ENCODE data around the gene GPR162.

DNA sequence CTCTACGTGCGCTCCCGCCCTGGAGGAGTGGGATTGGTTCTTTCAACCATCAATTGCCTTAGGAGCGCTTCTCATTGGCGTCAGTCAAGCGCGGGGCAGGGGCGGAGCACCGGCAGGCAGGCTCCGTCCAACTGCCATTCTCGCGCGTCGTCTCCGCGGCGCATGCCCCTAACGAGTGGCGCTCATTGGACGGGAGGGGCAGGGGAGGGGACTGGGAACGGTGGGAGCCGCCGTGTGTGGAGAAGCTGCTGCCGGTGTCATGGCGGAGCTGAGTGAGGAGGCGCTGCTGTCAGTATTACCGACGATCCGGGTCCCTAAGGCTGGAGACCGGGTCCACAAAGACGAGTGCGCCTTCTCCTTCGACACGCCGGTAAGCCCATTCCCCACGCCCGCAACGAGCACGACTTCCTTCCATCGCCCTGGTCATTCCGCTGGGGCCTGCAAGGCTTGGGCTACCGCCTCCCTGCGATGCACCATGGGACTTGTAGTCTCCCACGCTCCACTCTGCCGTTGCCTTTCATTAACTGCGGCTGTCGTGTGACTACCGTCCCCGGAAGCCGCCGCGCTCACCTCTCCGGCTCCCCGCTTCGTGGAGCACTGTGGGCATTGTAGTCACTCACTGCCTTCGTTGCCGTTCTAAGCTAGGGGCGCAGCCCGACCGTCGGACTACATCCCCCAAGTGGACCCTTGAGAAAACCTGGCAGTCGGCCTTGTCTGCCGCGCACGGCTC, 30.5 kb downstream of the GPR162 start, which contains the start of gene USP5:
- TF ChIP-seq, protein P1, sequence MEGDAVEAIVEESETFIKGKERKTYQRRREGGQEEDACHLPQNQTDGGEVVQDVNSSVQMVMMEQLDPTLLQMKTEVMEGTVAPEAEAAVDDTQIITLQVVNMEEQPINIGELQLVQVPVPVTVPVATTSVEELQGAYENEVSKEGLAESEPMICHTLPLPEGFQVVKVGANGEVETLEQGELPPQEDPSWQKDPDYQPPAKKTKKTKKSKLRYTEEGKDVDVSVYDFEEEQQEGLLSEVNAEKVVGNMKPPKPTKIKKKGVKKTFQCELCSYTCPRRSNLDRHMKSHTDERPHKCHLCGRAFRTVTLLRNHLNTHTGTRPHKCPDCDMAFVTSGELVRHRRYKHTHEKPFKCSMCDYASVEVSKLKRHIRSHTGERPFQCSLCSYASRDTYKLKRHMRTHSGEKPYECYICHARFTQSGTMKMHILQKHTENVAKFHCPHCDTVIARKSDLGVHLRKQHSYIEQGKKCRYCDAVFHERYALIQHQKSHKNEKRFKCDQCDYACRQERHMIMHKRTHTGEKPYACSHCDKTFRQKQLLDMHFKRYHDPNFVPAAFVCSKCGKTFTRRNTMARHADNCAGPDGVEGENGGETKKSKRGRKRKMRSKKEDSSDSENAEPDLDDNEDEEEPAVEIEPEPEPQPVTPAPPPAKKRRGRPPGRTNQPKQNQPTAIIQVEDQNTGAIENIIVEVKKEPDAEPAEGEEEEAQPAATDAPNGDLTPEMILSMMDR (conservative IDR thresholded peaks at IDR 0.05; ENCODE audit: low read length), result no peak
- TF ChIP-seq EZH2phosphoT487 (IDR thresholded peaks at IDR 0.05; ENCODE audit: borderline replicate concordance, low read depth, low read length), result no peak
